Nephron progenitor cell (in vitro differentiated cells): ENCODE data around the gene MGAT5B.

Experiments used
- DNase-seq: peaks from one replicate; pipeline ENCODE4 v3.0.0; 2021
- H3K27ac Mint-ChIP-seq: 2 replicates; pipeline ENCODE4 v1.8.0; 2021; ENCODE audit warnings: mild to moderate bottlenecking, moderate library complexity, mixed read lengths
- H3K27me3 Mint-ChIP-seq: 2 replicates; pipeline ENCODE4 v1.8.0; 2021; ENCODE audit warnings: mild to moderate bottlenecking, low read depth, mixed read lengths; ENCODE audit not compliant: poor library complexity
- H3K36me3 Mint-ChIP-seq: 2 replicates; pipeline ENCODE4 v1.8.0; 2021; ENCODE audit warnings: low read depth, mixed read lengths
- H3K4me1 Mint-ChIP-seq: 2 replicates; pipeline ENCODE4 v1.8.0; 2021; ENCODE audit warnings: mixed read lengths
- H3K4me3 Mint-ChIP-seq: 2 replicates; pipeline ENCODE4 v1.8.0; 2021; ENCODE audit warnings: mild to moderate bottlenecking, moderate library complexity, mixed read lengths
- H3K9me3 Mint-ChIP-seq: 2 replicates; pipeline ENCODE4 v1.8.0; 2021; ENCODE audit warnings: mild to moderate bottlenecking, moderate library complexity, mixed read lengths
- CTCF ChIP-seq: fragments of 200-600 bp; sonication (generic); IDR thresholded peaks from 2 replicates; pipeline ENCODE4 v1.5.0; 2021; ENCODE audit warnings: antibody characterized with exemption

Gene MGAT5B

GRCh38 chr17:76873856-76874255, 5.7 kb downstream of the MGAT5B start:
- no peak overlapping the region for H3K4me3 Mint-ChIP-seq
- H3K4me1 Mint-ChIP-seq = peaks cover 22% of the 10 kb centered on the region
- no peak overlapping the region for H3K27ac Mint-ChIP-seq
- H3K36me3 Mint-ChIP-seq = no peaks in the 10 kb centered on the region
- DNase-seq = no peak
- peaks cover 64% of the 10 kb centered on the region for H3K27me3 Mint-ChIP-seq
- no peak for TF ChIP-seq CTCF
- H3K9me3 Mint-ChIP-seq = peaks cover 6% of the 10 kb centered on the region

- DNase-seq = no peak
- Mint-ChIP-seq H3K27me3 (peaks cover 52% of the 10 kb centered on the region), H3K4me1 (peaks cover 38% of the 10 kb centered on the region), H3K9me3 (peaks cover 6% of the 10 kb centered on the region), H3K36me3 (no peaks in the 10 kb centered on the region), H3K4me3 (no peak overlapping the region), H3K27ac (no peak overlapping the region)
- TF ChIP-seq CTCF = no peak
Measured at GRCh38 chr17:76877437-76877836, 9.2 kb downstream of the MGAT5B start.

GRCh38 chr17:76878568-76878967, 10.4 kb downstream of the MGAT5B start:
- no peak for DNase-seq
- H3K4me3 Mint-ChIP-seq = no peak overlapping the region
- H3K27ac Mint-ChIP-seq = no peak overlapping the region
- TF ChIP-seq CTCF = no peak
- H3K9me3 Mint-ChIP-seq = peaks cover 6% of the 10 kb centered on the region
- H3K4me1 Mint-ChIP-seq = peaks cover 36% of the 10 kb centered on the region
- H3K27me3 Mint-ChIP-seq = peaks cover 51% of the 10 kb centered on the region
- no peaks in the 10 kb centered on the region for H3K36me3 Mint-ChIP-seq

- Mint-ChIP-seq H3K4me3 (no peak overlapping the region), H3K4me1 (peaks cover 38% of the 10 kb centered on the region), H3K36me3 (no peaks in the 10 kb centered on the region), H3K27me3 (peaks cover 51% of the 10 kb centered on the region), H3K27ac (no peak overlapping the region), H3K9me3 (peaks cover 6% of the 10 kb centered on the region)
- TF ChIP-seq CTCF = no peak
- DNase-seq = no peak
Measured at GRCh38 chr17:76879254-76879653, 11.1 kb downstream of the MGAT5B start.

GRCh38 chr17:76879691-76880090, 11.5 kb downstream of the MGAT5B start:
- no peak for TF ChIP-seq CTCF
- Mint-ChIP-seq H3K4me3 (no peak overlapping the region), H3K27ac (no peak overlapping the region), H3K4me1 (peaks cover 39% of the 10 kb centered on the region), H3K27me3 (peaks cover 51% of the 10 kb centered on the region), H3K36me3 (no peaks in the 10 kb centered on the region), H3K9me3 (peaks cover 6% of the 10 kb centered on the region)
- no peak for DNase-seq

DNA sequence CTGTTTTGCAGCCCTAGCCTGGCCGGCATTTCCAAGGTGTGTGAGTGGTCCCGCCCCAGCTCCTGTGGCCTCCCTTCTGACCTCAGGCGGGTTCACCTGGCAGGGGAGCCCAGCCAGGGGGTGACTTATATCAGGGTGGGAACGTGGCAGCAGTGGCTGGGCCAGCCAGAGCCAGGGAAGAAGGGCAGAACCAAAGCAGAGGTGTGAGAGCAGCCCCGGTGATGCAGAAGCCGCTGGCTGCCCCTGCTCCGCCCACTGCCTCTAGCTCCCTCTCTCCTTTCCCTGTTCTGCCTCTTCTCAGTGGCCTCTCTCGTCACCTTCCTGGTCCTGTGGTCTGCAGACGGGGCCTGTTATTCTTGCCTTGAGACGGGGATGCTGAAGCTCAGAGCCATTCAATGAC, 12.1 kb downstream of the MGAT5B start:
- Mint-ChIP-seq H3K9me3 (peaks cover 4% of the 10 kb centered on the region), H3K27me3 (peaks cover 48% of the 10 kb centered on the region), H3K4me3 (no peak overlapping the region), H3K27ac (no peak overlapping the region), H3K36me3 (no peaks in the 10 kb centered on the region), H3K4me1 (peaks cover 45% of the 10 kb centered on the region)
- no peak for TF ChIP-seq CTCF
- DNase-seq = no peak
